Muscle of leg (tissue), 11 donors: ENCODE measurements around the gene DGKD. TPM values are rescaled to one million over a fixed set of nuclear protein-coding genes. Genes with fewer than 3 reads are reported as not detected.

Source experiments
- DNase-seq: peaks from one replicate; pipeline ENCODE4 v3.0.0; 2013
- H3K27ac ChIP-seq: one replicate; pipeline ENCODE4 v1.5.1; 2013; ENCODE audit warnings: mild to moderate bottlenecking, low read length, control low read depth
- H3K27me3 ChIP-seq: one replicate; pipeline ENCODE4 v1.6.1; 2013; ENCODE audit warnings: low read length; ENCODE audit not compliant: control insufficient read depth, insufficient read depth
- H3K36me3 ChIP-seq: one replicate; pipeline ENCODE4 v1.6.1; 2013; ENCODE audit warnings: low read length; ENCODE audit not compliant: control insufficient read depth, insufficient read depth
- H3K4me1 ChIP-seq: one replicate; pipeline ENCODE4 v1.6.1; 2013; ENCODE audit warnings: low read length; ENCODE audit not compliant: control insufficient read depth, insufficient read depth
- H3K4me3 ChIP-seq: one replicate; pipeline ENCODE4 v1.5.1; 2013; ENCODE audit warnings: low read length, control low read depth
- H3K9me3 ChIP-seq: replicated peaks from 2 replicates; pipeline ENCODE4 v1.6.1; 2013; ENCODE audit warnings: low read depth, low read length; ENCODE audit not compliant: control insufficient read depth
- WGBS: methylation state at CpG from one replicate; pipeline ENCODE4 v1.1.5; 2013; ENCODE audit warnings: missing lambda C conversion rate; ENCODE audit not compliant: insufficient coverage; 5-methylcytosine and 5-hydroxymethylcytosine counted together
- polyA plus RNA-seq, 8 donors: library from polyadenylated mRNA; unstranded; fragments of 120-200 nt; gene quantifications; one replicate each; pipeline versions ENCODE4 v1.2.1 to v1.2.3, GENCODE V29; 2013; ENCODE audit warnings: inconsistent platforms in 1 of 8, low replicate concordance in 1 of 8; ENCODE audit not compliant: insufficient read length in 8 of 8, insufficient read depth in 1 of 8
- total RNA-seq: library from RNA; stranded (reverse); fragments of 120-200 nt; gene quantifications from one replicate; pipeline ENCODE4 v1.2.4, GENCODE V29; 2013

Gene DGKD
- total and polyA plus RNA-seq, 9 donors: 14.7 to 30.3 (median 22.3) TPM

DNA sequence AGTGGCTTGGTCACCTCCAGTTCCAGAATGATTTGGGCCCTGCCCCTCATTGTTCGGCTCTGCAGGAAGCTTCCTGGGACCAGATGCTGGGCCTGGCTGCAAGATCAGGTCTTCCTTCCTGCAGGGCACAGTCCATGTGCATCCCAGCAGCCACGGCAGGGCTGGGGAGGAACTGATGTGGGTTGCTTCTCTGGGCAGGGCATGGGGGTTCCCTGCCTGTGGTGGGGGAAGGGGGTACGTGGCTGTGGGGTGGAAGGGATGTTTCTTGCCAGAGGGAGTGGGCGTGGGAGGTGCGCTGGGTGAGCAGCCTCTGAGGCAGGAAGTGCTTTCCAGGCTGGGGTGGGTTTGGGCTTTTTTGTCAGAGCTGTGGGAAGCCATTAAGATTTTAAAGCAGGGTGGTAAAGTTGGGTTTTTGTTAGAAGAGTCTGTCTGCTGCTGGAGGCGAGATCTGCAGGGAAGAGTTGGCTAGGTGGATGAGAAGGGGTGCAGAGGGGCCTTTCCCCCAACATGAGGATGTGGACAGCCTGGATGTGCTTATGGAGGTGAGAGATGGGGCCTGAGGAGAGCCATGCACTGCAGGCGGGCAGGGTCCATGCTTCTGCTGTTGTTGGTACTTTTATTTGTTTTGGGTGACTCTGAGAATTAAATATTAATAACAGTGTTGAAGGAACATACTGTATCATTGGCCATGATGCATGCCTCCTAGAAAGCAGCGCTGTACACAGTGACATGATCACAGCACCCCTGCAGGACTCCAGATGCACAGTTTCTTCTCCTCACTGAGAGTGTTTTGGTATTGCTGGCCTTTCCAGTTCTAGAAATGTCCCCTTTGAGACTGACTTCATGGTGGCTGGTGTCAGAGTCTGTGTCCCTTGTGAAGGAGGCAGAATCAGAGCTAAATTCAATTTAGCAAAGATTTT, 45.3 kb downstream of the DGKD start:
- WGBS: 59% methylated on average over 6 of the region's 8 CpGs
- Histone ChIP-seq H3K36me3 (peaks cover 10% of the 10 kb centered on the region), H3K27ac (no peak overlapping the region), H3K27me3 (no peaks in the 10 kb centered on the region), H3K4me1 (no peaks in the 10 kb centered on the region), H3K9me3 (no peaks in the 10 kb centered on the region), H3K4me3 (no peak overlapping the region)
- DNase-seq: no peak

DNA sequence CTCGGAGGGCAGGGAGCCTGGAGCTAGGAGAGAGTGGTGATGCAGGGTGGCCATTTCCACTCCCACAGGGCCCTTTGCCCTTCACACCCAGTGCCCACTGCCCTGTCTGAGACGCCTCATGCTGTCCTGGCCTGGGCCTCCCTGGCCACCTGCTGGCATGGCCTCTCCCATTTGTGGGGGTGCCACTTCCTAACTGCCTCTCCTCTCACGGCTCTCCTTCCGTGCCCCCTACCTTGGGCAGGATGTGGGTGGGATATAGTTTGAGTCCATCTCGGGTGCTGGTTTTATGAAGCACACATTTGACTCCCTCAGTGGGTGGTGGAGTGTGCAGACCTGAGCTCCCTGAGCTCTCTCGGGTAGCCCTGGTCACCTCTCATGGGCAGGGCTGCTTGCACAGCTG, 46.0 kb downstream of the DGKD start:
- H3K9me3 ChIP-seq: no peaks in the 10 kb centered on the region
- peaks cover 8% of the 10 kb centered on the region for H3K36me3 ChIP-seq
- no peaks in the 10 kb centered on the region for H3K27me3 ChIP-seq
- no peaks in the 10 kb centered on the region for H3K4me1 ChIP-seq
- no peak for DNase-seq
- WGBS: 67% methylated on average over 2 of the region's 6 CpGs
- H3K27ac ChIP-seq: no peak overlapping the region
- H3K4me3 ChIP-seq: no peak overlapping the region

DNA sequence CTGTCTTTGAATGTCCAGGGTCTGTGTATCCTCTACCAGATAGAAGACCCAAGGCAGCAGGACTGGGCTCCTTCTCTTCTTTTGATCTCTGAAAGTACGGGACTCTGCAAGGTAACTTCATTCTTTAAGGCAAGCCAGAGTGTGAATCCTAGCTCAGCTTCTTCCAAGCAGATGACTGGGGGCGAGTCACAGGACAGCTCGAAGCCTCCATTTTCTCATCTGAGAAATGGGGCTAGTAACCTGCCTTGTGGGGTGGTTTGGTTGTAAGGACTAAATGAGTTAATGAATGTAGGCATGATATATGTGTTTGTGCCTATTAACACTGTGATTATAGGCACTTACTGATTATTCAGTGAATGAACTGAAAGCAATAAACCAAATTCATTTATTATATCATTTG, 46.7 kb downstream of the DGKD start:
- DNase-seq: no peak
- H3K4me3 ChIP-seq: no peak overlapping the region
- 67% methylated on average over 1 of the region's 3 CpGs for WGBS
- peaks cover 7% of the 10 kb centered on the region for H3K36me3 ChIP-seq
- no peaks in the 10 kb centered on the region for H3K9me3 ChIP-seq
- H3K4me1 ChIP-seq: no peaks in the 10 kb centered on the region
- no peak overlapping the region for H3K27ac ChIP-seq
- no peaks in the 10 kb centered on the region for H3K27me3 ChIP-seq

DNA sequence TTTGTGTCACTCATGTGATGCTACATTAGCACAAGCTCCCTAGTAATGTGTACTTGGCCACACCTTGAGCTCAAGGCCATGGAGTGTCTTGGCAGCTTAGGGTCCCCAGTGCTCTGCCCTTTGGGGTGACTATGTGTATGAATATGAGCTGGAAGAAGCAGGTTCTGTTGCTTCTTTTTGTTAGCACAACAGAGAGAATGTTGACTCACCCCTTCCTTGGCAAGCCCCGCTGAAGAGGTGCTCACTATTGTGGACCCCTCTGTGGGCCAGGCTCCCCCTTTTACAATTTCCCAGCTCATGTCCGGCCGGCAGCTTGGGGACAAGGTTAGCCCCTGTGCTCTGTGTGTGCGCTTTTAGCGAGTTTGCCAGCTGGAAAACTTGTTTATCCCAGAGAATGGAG, 48.1 kb downstream of the DGKD start:
- no peaks in the 10 kb centered on the region for H3K4me1 ChIP-seq
- no peak overlapping the region for H3K27ac ChIP-seq
- no peak overlapping the region for H3K4me3 ChIP-seq
- no peaks in the 10 kb centered on the region for H3K27me3 ChIP-seq
- H3K9me3 ChIP-seq: no peaks in the 10 kb centered on the region
- 80% methylated on average over 1 of the region's 5 CpGs for WGBS
- peaks cover 9% of the 10 kb centered on the region for H3K36me3 ChIP-seq
- no peak for DNase-seq

DNA sequence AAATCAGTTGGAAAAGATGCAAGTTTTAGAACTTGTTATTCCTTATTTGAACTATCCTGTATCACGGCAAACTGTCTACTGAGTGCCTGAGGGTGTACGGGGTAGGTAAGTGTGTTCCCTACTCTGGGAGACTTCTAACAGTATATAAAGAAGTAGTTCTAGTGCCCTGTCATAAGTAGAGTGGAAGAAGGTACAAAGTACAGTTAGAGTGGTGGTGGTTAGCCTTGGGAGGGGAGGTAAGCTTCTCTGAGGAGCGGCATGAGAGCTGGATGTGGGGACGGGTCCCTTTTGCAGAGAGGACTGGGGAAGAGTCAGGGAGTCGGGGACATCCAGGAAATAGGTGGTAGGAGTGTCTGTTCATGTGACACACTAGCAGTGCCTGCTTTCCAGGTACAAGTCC, 48.5 kb downstream of the DGKD start:
- H3K27ac ChIP-seq: no peak overlapping the region
- H3K36me3 ChIP-seq: peaks cover 9% of the 10 kb centered on the region
- no peaks in the 10 kb centered on the region for H3K27me3 ChIP-seq
- DNase-seq: no peak
- 95% methylated on average over 4 of the region's 5 CpGs for WGBS
- H3K4me3 ChIP-seq: no peak overlapping the region
- H3K4me1 ChIP-seq: no peaks in the 10 kb centered on the region
- no peaks in the 10 kb centered on the region for H3K9me3 ChIP-seq

DNA sequence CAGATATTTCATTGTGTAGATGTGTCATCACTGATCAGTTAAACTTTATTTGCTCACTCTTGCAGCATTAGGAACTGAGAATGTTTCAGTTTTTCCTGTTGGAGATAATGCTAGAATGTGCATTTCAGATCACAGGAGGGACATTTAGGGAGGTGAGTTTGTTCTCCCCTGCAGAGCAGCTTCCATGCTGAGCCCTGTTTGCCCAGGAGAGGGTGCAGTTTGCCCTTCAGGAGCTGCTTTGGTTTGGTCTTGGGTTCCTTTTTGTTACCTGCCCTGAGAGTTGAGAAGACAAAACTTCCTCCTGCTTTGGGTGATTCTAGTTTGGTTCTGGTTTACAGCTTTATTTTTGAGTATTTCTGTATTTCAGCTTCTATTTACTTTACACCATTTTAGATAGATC, 49.9 kb downstream of the DGKD start:
- H3K27ac ChIP-seq: no peak overlapping the region
- no peak for DNase-seq
- H3K36me3 ChIP-seq: peaks cover 9% of the 10 kb centered on the region
- no peaks in the 10 kb centered on the region for H3K27me3 ChIP-seq
- no peak overlapping the region for H3K4me3 ChIP-seq
- H3K4me1 ChIP-seq: peaks cover 8% of the 10 kb centered on the region
- H3K9me3 ChIP-seq: no peaks in the 10 kb centered on the region

DNA sequence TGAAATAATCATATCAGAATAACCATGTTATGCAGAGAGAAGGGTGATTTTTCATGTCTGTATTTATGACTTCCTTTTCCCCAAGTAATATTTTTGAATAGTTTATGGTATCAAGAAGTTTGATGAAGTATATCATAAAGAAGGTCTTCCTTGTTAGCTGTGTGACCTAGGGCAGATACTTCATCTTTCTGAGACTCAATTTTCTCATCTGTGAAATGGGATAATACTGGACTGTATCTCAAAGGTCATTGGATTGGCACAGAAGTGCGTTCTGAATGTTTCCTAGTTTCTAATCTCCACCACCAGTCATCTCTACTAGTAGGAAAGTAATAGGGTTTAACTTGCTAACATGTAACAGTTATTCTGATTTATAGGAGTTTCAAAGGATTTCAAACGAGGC, 52.6 kb downstream of the DGKD start:
- Histone ChIP-seq H3K27me3 (no peaks in the 10 kb centered on the region), H3K9me3 (peaks cover 5% of the 10 kb centered on the region), H3K27ac (no peak overlapping the region), H3K4me3 (no peak overlapping the region), H3K4me1 (peaks cover 10% of the 10 kb centered on the region), H3K36me3 (peaks cover 2% of the 10 kb centered on the region)
- no peak for DNase-seq
- no CpG with 5 or more reads among the region's 2 CpGs for WGBS

DNA sequence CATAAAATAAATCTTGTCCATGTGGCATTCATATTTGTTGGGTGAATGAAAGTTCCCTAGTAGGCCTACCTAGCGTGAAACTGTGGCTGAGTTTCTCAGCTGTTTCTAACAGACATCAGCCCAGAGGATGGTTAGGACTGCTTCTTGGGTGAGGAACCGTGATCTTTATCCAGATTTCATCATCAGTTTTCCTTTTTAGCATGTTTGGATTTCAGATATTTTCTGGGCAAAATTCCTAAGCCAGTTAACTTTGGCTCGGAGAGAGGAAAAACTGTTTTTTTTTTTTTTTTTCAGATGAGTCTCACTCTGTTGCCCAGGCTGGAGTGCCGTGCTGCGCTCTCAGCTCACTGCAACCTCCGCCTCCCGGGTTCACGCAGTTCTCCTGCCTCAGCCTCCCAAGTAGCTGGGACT, 53.5 kb downstream of the DGKD start:
- H3K27ac ChIP-seq: no peak overlapping the region
- peaks cover 8% of the 10 kb centered on the region for H3K9me3 ChIP-seq
- H3K4me3 ChIP-seq: no peak overlapping the region
- H3K36me3 ChIP-seq: peaks cover 2% of the 10 kb centered on the region
- peaks cover 10% of the 10 kb centered on the region for H3K4me1 ChIP-seq
- H3K27me3 ChIP-seq: no peaks in the 10 kb centered on the region
- peak; percentile 89 for DNase-seq
- 60% methylated on average over 3 of the region's 8 CpGs for WGBS

DNA sequence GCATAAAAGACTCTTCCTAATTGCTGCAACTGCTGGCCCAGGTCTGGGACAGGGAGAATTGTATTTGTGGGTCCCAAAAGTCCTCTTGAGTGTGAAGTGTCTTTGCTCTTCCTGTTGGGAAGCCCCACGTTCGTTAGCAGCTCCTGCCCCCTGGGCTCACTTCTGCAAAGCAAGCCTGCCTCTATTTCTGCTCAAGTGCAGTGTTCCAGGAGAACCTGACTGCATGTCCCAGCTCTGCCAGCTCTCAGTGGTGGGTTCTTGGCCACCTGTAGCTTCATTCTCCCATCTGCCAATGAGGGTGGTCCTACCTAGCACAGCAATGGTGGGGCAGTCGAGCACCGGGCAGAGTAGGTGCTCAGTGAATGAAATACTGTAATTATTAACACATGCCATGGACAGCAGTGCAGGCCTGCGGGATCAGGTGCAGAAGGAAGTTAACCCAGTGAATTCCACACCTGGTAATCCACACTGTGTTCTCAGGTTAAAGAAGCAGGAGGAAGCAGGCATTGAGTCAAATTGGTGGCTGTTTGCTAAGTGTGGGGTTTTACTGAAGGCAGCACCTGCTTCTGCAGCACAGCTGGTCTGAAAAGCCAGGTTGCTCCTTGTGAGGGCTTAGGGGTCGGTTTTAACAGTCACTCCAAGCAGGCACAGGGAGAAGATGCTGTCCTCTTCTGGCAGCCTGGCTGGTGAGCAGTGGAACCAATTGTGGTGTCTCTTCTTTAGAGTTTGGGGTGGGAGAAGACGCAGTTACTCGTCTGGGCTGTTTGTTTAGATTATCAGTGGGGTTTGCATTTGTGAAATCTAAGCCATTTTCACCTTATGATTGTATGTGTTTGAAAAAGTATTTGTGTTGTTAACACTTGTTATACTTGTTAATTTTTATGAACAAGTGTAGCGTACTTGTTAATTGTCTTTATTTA, 54.3 kb downstream of the DGKD start:
- DNase-seq: no peak
- Histone ChIP-seq H3K4me1 (peaks cover 14% of the 10 kb centered on the region), H3K36me3 (peaks cover 2% of the 10 kb centered on the region), H3K27me3 (no peaks in the 10 kb centered on the region), H3K4me3 (no peak overlapping the region), H3K9me3 (peaks cover 8% of the 10 kb centered on the region), H3K27ac (no peak overlapping the region)
- 36% methylated on average over 5 of the region's 9 CpGs for WGBS

DNA sequence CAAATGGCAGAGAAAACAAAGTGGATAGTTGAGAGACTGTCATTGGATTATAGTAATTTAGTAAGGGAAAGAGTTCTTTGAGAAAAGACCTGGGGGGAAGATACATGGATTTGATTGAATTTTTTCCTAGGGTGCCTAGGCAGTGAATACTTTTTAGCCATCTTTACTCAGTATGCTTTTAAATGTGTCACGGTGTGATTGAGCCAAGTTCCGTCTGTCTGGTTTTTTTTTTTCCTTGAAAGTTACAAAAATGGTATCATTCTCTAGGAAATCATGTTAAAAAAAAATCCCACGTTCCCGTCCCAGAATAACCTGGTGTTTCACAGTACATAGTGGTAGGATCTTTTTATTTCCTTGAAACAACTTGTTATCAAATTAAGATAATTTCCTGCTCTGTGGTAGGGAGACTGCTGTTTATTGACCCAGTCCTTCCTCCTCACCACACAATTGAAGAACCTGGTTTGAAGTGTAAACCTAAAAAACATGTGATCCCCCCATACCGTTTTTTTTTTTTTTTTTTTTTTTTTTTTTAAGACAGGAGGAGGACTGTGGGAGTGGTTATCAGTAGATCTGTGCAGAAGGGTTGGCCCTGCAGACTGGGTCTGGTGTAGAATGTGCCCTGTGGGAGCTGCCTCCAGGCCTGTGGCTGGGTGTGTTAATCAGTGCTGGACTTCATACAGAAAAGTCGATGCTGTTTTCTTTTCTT, 55.1 kb downstream of the DGKD start:
- peak; percentile 43 for DNase-seq
- peaks cover 21% of the 10 kb centered on the region for H3K4me1 ChIP-seq
- WGBS: no CpG with 5 or more reads among the region's 6 CpGs
- no peak overlapping the region for H3K4me3 ChIP-seq
- peaks cover 8% of the 10 kb centered on the region for H3K9me3 ChIP-seq
- H3K27me3 ChIP-seq: no peaks in the 10 kb centered on the region
- no peak overlapping the region for H3K27ac ChIP-seq
- peaks cover 2% of the 10 kb centered on the region for H3K36me3 ChIP-seq
